ENCODE measurements around the gene LSP1. TPM values are rescaled to one million over a fixed set of nuclear protein-coding genes. Genes with fewer than 3 reads are reported as not detected.

LSP1 gene
- total and polyA plus RNA-seq, 2 of the 13 experiments (the other 11 are each of a cell fraction or from before 2014, with no cell fraction given): 0.59 to 1.00 TPM

- TF ChIP-seq ZBTB7A (CRISPR knock-in tag; IDR thresholded peaks at IDR 0.05) (peak; percentile 86), ZBTB49 (CRISPR knock-in tag; IDR thresholded peaks at IDR 0.05; ENCODE audit: borderline replicate concordance) (no peak), LBX2 (CRISPR knock-in tag; IDR thresholded peaks at IDR 0.05; ENCODE audit: borderline replicate concordance) (no peak), AGO2 (optimal IDR thresholded peaks at IDR 0.05; ENCODE audit: low read depth, low read length) (no peak), ERF (CRISPR knock-in tag; IDR thresholded peaks at IDR 0.05) (peak; percentile 78; the same call in 1 of the 2 replicates), ZNF576 (CRISPR knock-in tag; IDR thresholded peaks at IDR 0.05) (no peak), PRDM4 (CRISPR knock-in tag; IDR thresholded peaks at IDR 0.05; ENCODE audit: borderline replicate concordance) (no peak), ZNF431 (CRISPR knock-in tag; IDR thresholded peaks at IDR 0.05; ENCODE audit: borderline replicate concordance, low read depth) (no peak), SIX1 (CRISPR knock-in tag; IDR thresholded peaks at IDR 0.05; ENCODE audit: borderline replicate concordance) (no peak), NFAT5 (CRISPR knock-in tag; IDR thresholded peaks at IDR 0.05) (no peak), ZNF879 (CRISPR knock-in tag; IDR thresholded peaks at IDR 0.05) (no peak), ZNF670 (CRISPR knock-in tag; IDR thresholded peaks at IDR 0.05; ENCODE audit: borderline replicate concordance) (no peak), ZNF567 (CRISPR knock-in tag; IDR thresholded peaks at IDR 0.05; ENCODE audit: borderline replicate concordance) (no peak; the same call in 1 of the 2 replicates), SP2 (CRISPR knock-in tag; IDR thresholded peaks at IDR 0.05) (no peak), ZNF124 (CRISPR knock-in tag; IDR thresholded peaks at IDR 0.05) (peak; percentile 73; the same call in 1 of the 2 replicates), ATF4 (CRISPR knock-in tag; IDR thresholded peaks at IDR 0.05) (no peak), CBX5 (CRISPR knock-in tag; IDR thresholded peaks at IDR 0.05; ENCODE audit: borderline replicate concordance) (peak; percentile 16; the same call in 1 of the 2 replicates)
These were observed 27.7 kb upstream of the LSP1 start (continued) for GRCh38 chr11:1825039-1825740.

Data from HepG2 (cell line).